ENCODE results near the gene ATP5MC2. TPM values are rescaled to one million over a fixed set of nuclear protein-coding genes. Genes with fewer than 3 reads are reported as not detected.
"Not testable (repeated sequence)": the region's sequence is repeated elsewhere in the genome, so short reads cannot be mapped to it uniquely, and the experiment has no call there.

The ATP5MC2 gene
- polyA plus RNA-seq, 3 donors, result 273 to 423 (median 415) TPM

DNA sequence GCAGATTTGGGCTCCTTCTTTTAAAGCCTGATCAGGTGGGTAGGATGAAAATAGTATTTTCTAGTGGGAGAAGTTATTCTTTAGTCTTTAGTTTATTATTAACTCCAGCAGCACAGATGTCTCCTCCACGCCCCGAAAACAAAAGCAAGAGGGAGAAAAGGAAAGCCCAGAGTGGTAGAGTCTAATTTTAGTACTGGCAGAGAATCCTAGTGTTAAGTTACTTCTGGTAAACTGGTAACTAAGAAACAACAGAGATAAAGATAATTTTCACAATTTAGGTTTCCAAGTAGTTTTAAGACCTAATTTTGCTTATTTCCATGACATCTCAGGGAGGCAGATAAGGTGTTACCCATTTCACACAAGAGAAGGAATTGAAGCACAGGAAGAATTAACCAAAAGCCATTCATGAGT, 16.3 kb downstream of the ATP5MC2 start:
- no peak overlapping the region for H3K27ac ChIP-seq (ENCODE audit: low read depth, low read length)
- WGBS, 3 donors, result 10 to 46% (median 39%) methylated on average over 2 of the region's 2 CpGs

DNA sequence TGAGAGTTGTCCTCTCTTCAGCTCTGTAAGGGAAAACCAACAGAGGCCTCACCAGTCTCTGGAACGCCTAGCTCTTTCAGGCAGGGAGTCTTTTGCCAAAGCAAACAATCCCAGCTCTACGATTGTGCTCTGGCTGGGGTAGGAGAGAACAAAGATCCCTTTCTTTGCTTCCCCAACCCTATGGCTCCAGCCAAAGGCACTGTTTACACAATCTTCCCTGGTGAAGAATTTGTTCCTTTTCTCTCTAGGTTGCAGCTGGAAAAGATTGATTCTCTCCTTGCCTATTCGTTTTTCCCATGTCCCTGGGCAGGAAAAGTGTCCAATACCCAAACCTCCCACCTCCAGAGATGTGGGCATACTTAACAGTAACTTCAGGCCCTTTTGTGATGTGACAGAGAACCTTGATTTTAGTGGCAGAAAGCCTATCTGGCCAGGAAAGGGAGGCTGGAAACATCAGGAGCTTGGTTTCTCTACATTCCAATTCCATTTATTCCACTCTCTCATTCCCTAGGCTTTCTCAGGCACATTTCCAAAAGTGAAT, 16.8 kb downstream of the ATP5MC2 start:
- WGBS, 3 donors, result 19 to 55% (median 44%) methylated on average over 3 of the region's 3 CpGs
- no peak overlapping the region for H3K27ac ChIP-seq (ENCODE audit: low read depth, low read length)

DNA sequence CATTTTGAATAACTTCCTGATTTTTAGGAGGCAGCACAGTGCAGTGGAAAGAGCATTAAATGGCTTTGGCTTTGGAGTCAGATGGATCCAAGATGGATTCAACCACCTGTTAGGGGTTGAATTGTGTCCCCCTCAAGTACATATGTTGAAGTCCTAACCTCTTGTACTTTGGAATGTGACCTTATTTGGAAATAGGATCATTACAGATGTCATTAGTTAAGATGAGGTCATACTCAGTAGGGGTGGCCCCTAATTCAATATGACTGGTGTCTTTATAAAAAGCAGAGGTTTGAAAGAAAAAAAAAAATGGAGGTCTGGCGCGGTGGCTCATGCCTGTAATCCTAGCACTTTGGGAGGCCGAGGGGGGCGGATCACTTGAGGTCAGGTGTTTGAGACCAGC, 18.8 kb downstream of the ATP5MC2 start:
- no peak overlapping the region for H3K27ac ChIP-seq (ENCODE audit: low read depth, low read length)
- 95 to 97% (median 96%) methylated on average over 4 of the region's 4 CpGs for WGBS, 3 donors

DNA sequence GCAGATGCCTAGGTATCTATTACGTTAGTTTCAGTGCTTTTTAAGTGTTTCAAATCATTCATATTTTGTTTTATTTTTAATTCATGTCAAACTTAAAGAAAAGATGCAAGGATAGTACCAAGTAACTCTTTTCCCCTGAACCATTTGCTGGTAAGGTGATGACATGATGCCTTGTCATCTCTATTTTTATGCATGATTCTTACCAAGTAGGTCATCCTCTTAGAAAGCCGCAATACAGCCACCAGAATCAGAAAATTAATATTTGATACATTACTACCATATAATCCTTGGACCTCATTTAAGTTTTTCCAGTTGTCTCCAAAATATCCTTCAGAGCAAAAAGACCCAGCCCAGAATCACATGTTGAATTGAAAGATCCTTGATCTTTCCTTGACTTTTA, 22.3 kb downstream of the ATP5MC2 start:
- H3K27ac ChIP-seq (ENCODE audit: low read depth, low read length), result no peak overlapping the region
- WGBS, 3 donors, result 96 to 100% (median 99%) methylated on average over 2 of the region's 2 CpGs

DNA sequence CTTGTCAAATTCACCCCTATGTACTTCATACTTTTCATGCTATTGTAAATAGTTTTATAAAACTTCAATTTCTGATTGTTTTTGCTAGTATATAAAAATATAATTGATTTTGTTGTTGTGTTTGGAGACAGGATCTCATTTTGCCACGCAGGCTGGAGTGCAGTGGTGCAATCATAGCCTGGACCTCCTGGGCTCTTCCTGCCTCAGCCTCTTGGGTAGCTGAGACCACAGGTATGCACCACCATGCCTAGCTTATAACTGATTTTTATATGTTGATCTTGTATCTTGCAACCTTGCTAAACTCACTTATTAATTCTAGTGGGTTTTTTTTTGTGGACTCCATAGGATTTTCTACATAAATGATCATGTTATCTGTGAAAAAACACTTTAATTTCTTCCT, 23.5 kb downstream of the ATP5MC2 start:
- WGBS, 3 donors, result 60 to 76% (median 65%) methylated on average over 1 of the region's 1 CpG
- H3K27ac ChIP-seq (ENCODE audit: low read depth, low read length), result no peak overlapping the region

DNA sequence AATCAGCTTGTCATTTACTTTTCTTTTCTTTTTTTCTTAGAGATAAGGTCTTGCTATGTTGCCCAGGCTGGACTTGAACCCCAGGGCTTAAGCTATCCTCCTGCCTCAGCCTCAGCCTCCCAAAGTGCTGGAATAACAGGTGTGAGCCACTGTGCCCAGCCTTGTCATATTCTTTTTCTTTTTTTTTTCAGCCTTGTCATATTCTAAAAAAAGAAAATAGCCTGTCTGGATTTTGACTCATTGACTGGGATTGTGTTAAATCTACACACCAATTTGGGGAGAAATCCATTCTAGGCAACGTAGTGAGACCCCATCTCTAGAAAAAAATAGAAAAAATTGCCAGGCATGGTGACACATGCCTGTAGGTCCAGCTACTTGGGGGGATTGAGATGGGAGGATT, 24.1 kb downstream of the ATP5MC2 start:
- WGBS, 3 donors, result 74 to 95% (median 79%) methylated on average over 1 of the region's 1 CpG

DNA sequence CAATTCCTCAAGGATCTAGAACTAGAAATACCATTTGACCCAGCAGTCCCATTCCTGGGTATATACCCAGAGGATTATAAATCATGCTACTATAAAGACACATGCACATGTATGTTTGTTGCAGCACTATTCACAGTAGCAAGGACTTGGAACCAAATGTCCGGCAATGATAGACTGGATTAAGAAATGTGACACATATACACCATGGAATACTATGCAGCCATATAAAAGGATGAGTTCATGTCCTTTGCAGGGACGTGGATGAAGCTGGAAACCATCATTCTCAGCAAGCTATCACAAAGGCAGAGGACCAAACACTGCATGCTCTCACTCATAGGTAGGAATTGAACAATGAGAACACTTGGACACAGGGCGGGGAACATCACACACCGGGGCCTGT, 29.6 kb downstream of the ATP5MC2 start:
- 68 to 92% (median 86%) methylated on average over 4 of the region's 4 CpGs for WGBS, 3 donors
- H3K27ac ChIP-seq (ENCODE audit: low read depth, low read length), result not testable (repeated sequence)

More for the DNA sequence above, 24.1 kb downstream of the ATP5MC2 start:
- no peak overlapping the region for H3K27ac ChIP-seq (ENCODE audit: low read depth, low read length)

DNA sequence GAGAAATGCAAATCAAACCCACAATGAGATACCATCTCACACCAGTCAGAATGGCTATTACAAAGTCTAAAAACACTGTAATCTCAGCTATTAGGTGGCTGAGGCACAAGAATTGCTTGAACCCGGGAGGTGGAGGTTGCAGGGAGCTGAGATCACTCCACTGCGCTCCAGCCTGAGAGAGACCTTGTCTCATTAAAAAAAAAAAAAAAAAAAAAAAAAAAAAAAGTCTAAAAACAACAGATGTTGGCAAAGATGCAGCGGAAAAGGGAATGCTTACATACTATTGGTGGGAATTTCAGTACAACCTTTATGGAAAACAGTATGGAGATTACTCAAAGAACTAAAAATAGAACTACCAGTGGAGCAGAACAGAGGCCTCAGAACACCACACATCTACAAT, 30.7 kb downstream of the ATP5MC2 start:
- H3K27ac ChIP-seq (ENCODE audit: low read depth, low read length), result no peak overlapping the region
- 65 to 95% (median 95%) methylated on average over 3 of the region's 3 CpGs for WGBS, 3 donors

DNA sequence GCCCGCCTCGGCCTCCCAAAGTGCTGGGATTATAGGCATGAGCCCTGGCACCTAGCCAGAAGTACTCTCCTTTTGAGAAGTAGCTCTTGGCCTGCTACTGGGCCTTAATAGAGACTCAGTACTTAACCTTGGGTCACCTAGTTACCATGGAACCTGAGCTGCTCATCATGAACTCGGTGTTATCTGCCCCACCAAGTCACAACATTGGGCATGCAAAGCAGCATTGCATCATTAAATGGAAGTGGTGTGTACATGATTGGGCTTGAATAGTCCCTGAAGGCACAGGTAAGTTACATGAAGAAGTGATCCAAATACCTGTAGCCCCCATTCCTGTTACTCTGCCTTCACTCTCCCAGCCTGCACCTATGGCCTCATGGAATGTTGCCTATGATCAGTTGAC, 31.8 kb downstream of the ATP5MC2 start:
- 93 to 98% (median 94%) methylated on average over 3 of the region's 3 CpGs for WGBS, 3 donors

DNA sequence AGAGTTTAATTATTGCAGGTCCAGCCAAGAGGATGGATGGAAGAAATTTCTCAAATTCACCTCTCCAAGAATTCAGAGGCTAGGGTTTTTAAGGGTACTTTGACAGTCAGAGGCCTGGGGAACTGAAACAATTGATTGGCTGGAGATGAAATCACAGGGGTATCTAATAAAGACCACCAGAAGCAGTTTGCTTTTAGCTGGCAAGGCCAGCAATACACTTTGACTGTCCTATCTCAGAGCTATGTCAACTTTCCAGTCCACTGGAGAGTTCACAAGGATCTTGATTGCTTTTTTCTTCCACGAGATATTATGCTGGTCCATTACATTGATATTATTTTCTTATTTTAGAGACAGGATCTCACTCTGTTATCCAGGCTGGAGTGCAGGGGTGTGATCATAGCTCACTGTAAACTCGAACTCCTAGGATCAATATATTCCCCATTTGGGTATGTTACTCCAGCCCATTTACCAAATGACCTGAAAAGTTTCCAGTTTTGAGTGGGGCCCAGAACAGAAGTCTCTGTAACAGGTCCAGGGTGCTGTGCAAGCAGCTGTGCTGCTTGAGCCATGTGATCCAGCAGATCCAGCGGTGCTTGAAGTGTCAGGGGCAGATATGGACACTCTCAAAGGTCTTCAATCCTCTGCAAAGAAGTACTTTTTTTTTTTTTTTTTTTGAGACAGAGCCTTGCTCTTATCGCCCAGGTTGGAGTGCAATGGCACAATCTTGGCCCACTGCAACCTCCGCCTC, 32.5 kb downstream of the ATP5MC2 start:
- H3K27ac ChIP-seq (ENCODE audit: low read depth, low read length), result no peak overlapping the region
- WGBS, 3 donors, result 55 to 76% (median 72%) methylated on average over 5 of the region's 5 CpGs

More for the DNA sequence above, 31.8 kb downstream of the ATP5MC2 start:
- H3K27ac ChIP-seq (ENCODE audit: low read depth, low read length), result no peak overlapping the region

DNA sequence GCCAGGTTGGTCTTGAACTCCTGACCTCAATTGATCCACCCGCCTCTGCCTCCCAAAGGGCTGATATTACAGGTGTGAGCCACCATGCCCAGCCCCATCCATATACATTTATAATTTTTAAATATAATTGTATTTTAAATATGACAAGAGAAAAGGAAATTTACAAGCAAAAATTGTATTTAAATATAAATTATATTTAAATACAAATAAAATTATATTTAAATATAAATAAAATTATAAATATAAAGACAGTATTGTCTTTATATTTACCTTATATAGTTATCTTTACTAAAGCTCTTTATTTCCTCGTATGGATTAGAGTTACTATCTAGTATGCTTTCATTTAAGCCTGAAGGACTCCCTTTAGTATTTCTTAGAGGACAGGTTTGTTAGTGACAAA, 37.8 kb downstream of the ATP5MC2 start:
- no peak overlapping the region for H3K27ac ChIP-seq (ENCODE audit: low read depth, low read length)
- 80 to 89% (median 87%) methylated on average over 2 of the region's 2 CpGs for WGBS, 3 donors

DNA sequence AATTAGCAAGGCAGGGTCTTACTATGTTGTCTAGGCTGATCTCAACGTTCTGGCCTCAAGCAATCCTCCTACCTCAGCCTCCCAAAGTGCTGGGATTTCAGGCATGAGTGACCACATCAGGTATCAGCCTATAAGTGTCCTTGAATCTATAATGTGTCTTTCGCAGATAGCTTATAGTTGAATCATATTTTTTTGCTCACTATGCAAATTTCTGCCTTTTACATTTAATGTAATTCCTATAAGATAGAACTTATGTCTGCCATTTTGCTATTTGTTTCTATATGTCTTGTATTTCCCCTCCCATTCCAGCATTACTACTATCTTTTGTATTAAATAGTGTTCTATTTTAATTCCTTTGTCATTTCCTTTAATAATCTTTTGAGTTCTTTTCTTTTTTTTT, 39.2 kb downstream of the ATP5MC2 start:
- WGBS, 3 donors, result 31 to 40% (median 36%) methylated on average over 2 of the region's 2 CpGs
- no peak overlapping the region for H3K27ac ChIP-seq (ENCODE audit: low read depth, low read length)

DNA sequence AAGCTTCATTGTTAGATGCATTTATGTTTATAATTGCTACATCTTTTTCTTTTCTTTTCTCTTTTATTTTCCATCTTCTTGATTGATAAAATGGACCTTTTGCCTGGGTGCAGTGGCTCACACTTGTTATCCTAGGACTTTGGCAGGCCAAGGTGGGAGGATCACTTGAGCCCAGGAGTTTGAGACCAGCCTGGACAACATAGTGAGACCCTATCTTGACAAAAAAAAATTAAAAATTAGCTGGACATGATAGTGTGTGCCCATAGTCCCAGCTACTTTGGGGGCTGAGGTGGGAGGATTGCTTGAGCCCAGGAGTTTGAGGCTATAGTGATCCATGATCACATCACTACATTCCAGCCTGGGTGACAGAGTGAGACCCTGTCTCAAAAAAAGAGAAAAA, 40.2 kb downstream of the ATP5MC2 start:
- not testable (repeated sequence) for H3K27ac ChIP-seq (ENCODE audit: low read depth, low read length)

DNA sequence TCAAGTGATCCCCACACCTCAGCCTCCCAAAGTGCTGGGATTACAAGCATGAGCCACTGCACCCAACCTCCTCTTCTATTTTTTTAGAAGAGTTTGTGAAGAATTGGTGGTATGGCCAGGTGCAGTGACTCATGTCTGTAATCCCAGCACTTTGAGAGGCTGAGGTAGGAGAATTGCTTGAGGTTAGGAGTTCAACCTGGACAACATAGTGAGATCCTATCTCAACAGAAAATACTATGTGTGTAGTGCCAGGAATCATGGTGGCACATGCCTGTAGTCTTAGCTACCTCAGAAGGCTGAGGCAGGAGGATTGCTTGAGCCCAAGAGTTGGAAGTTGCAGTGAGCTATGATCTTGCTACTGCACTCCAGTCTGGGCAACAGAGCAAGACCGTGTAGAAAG, 44.2 kb downstream of the ATP5MC2 start:
- WGBS, 3 donors, result 69% methylated on average over 1 of the region's 1 CpG; no CpG with 5 or more reads in 2 of the 3 donors
- H3K27ac ChIP-seq (ENCODE audit: low read depth, low read length), result no peak overlapping the region

DNA sequence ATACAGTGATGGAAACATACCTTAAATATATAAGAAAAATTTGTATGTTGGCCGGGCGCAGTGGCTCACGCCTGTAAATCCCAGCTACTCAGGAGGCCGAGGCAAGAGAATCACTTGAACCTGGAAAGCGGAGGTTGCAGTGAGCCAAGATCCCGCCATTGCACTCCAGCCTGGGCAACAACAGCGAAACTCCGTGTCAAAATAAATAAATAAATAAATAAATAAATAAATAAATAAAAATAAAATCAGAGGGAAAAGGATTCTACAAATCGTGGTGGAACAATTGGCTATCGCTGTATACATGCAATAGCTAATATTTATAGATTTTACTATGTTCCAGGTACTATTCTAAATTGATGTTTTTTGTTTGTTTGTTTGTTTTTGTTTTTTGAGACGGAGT, 48.0 kb downstream of the ATP5MC2 start:
- no peak overlapping the region for H3K27ac ChIP-seq (ENCODE audit: low read depth, low read length)
- 81 to 89% (median 88%) methylated on average over 11 of the region's 11 CpGs for WGBS, 3 donors

DNA sequence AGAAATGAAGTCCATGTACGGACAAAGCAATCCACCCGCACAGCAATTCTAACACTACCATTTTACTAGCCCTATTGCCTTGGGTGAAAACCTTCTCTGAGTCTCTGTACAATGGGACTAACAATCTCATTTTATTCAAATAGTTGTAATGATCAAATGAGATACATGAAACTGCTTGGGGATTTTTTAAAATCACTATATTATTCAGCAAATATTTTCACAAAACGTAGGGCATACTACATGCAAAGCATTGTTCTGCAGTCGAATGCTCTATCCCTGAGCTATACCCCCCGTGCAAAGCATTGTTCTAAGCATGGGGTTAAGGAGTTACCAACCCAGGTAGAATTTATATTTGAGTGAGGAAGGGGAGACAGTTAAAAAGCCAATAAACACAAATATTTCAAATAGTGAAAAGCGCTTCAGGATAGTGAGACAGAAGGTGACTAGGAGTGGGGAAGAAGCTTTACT, 49.1 kb downstream of the ATP5MC2 start:
- 22 to 26% (median 25%) methylated on average over 6 of the region's 6 CpGs for WGBS, 3 donors
- H3K27ac ChIP-seq (ENCODE audit: low read depth, low read length), result no peak overlapping the region

DNA sequence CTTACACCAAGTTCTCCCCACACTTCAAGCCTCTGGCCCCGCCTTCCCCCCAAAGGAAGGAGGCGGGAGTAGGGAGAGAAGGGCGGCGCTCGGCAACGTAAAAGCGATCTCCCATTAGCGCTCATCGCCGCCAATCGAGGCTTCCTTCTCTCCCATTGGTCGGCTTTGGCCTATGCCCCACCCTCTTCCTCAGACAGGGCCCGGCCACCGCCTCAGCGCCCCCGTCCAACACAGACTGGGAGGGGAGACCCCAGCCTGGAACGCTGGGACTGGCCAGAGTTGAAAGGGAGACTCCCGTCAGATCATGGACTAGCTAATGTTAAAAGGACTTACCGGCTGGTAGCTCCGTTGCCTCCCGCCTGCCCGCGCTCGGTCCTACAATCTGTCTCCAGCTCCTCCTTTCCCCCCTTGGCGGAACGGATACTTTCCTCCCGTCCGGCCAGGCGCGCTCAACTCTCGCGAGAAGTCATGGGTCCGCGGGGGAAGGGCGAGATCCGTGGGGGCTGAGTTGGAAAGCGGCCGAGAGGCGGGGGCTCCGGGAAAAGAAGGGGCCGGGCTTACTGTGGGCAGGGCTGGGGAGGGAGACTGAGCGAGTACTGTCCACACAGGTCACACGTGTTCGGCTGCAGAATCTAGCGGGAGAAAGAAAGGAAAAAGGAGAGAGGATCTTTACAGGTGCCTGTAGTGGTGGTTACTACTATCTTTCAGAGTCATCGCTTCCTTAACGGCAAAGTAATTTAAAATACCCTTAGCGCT, 49.8 kb downstream of the ATP5MC2 start, which contains the start of gene ATF7:
ATF7 (minus strand) TSS at position 437 of the 756 bp plus-strand sequence. CDS start 25,382 bp downstream, outside the sequence.
- 0 to 1% (median 1%) methylated on average over 48 of the region's 48 CpGs for WGBS, 3 donors
- H3K27ac ChIP-seq (ENCODE audit: low read depth, low read length), result peak within 1 kb of the TSS; percentile 21

DNA sequence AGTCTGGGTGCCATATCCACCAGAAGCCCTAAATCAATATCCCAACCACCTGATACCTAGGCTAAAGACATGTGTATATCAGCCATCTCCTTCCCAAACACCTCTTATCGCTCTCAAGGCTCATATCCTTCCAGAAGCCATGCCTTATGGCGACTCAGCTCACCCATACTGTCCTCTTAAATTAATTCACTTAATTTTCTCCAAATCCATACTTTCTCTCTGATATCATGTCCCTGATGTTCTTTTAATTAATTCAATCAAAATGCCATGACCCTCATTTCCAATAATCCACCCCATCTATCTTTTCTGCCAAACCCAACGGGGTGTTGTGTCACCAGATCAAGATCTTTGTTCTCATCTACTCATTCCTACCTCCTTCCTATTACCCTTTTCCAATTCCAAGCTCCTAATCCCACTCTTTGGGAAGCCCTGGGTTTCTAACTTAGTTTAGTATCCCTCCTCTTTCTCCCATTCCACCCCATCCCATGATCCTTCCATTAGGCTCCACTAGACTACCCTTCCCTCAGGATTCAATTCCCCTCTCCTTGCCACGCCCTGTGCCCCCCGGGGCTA, 50.4 kb downstream of the ATP5MC2 start:
- WGBS, 3 donors, result 7 to 15% (median 14%) methylated on average over 5 of the region's 5 CpGs
- no peak overlapping the region for H3K27ac ChIP-seq (ENCODE audit: low read depth, low read length)

DNA sequence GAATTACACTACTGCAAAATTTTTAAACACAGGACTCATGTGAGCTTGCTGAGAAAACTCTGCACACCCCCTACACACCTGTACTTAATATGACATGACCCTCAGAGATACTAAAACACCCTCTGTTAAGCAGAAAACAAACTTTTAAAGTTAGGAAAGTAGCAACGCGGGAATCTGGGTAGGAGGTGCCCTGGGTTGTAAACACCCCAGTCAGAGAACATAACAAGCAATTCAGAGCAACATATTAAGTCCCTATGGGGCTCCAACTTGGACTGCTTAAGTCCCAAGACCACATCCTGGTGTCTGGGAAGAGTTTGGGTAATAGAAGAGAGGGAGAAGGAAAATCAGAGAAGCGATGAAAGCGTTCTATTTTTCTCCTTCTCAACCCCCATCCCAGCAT, 50.9 kb downstream of the ATP5MC2 start:
- no peak overlapping the region for H3K27ac ChIP-seq (ENCODE audit: low read depth, low read length)
- 24 to 29% (median 25%) methylated on average over 4 of the region's 4 CpGs for WGBS, 3 donors

Measured in adipose tissue (tissue), 3 donors.